ENCODE results near the gene MYB. TPM values are rescaled to one million over a fixed set of nuclear protein-coding genes. Genes with fewer than 3 reads are reported as not detected.

Gene MYB
- total RNA-seq, 1 donor from 2014 or later, result 23.3 TPM

DNA sequence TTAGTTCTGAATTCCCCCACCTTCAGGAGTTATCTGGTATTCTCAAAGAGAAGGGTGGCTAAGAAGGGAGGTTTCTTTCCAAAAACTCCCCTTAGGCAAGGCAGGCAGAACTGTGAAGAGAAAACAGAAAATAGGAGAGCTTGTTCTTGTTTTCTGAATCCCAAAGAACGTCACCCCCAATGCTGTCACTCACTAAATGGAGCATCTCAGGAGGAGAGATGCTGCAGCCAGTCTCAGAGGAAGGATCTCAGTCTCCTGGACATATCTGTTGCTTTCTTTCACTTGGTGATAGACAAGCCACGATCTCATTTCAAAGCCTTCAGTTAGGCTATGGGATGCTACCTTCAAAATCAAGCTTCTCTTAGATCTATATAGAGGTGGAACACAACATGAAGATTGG, 16.1 kb upstream of the MYB start:
- DNase-seq (ENCODE audit: low spot score), result no peak
- H3K4me1 Mint-ChIP-seq (ENCODE audit: unreplicated experiment), result peaks cover 8% of the 10 kb centered on the region

GRCh38 chr6:135166515-135166914, 14.6 kb upstream of the MYB start:
- Mint-ChIP-seq H3K4me3 (ENCODE audit: unreplicated experiment) (no peak overlapping the region), H3K4me1 (ENCODE audit: unreplicated experiment) (no peaks in the 10 kb centered on the region), H3K36me3 (ENCODE audit: low read depth, unreplicated experiment) (no peaks in the 10 kb centered on the region), H3K9me3 (ENCODE audit: unreplicated experiment) (no peaks in the 10 kb centered on the region), H3K27me3 (ENCODE audit: unreplicated experiment) (no peaks in the 10 kb centered on the region), H3K27ac (ENCODE audit: unreplicated experiment) (no peak overlapping the region)
- DNase-seq (ENCODE audit: low spot score), result no peak
- TF ChIP-seq, protein P1, sequence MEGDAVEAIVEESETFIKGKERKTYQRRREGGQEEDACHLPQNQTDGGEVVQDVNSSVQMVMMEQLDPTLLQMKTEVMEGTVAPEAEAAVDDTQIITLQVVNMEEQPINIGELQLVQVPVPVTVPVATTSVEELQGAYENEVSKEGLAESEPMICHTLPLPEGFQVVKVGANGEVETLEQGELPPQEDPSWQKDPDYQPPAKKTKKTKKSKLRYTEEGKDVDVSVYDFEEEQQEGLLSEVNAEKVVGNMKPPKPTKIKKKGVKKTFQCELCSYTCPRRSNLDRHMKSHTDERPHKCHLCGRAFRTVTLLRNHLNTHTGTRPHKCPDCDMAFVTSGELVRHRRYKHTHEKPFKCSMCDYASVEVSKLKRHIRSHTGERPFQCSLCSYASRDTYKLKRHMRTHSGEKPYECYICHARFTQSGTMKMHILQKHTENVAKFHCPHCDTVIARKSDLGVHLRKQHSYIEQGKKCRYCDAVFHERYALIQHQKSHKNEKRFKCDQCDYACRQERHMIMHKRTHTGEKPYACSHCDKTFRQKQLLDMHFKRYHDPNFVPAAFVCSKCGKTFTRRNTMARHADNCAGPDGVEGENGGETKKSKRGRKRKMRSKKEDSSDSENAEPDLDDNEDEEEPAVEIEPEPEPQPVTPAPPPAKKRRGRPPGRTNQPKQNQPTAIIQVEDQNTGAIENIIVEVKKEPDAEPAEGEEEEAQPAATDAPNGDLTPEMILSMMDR (IDR thresholded peaks at IDR 0.05; ENCODE audit: unreplicated experiment), result no peak

More for the DNA sequence above, 16.1 kb upstream of the MYB start:
- no peaks in the 10 kb centered on the region for H3K27me3 Mint-ChIP-seq (ENCODE audit: unreplicated experiment)
- H3K9me3 Mint-ChIP-seq (ENCODE audit: unreplicated experiment), result no peaks in the 10 kb centered on the region
- H3K27ac Mint-ChIP-seq (ENCODE audit: unreplicated experiment), result no peak overlapping the region
- TF ChIP-seq, protein P1 (IDR thresholded peaks at IDR 0.05; ENCODE audit: unreplicated experiment), result no peak
- H3K4me3 Mint-ChIP-seq (ENCODE audit: unreplicated experiment), result no peak overlapping the region
- no peaks in the 10 kb centered on the region for H3K36me3 Mint-ChIP-seq (ENCODE audit: low read depth, unreplicated experiment)

- Mint-ChIP-seq H3K9me3 (ENCODE audit: unreplicated experiment) (no peaks in the 10 kb centered on the region), H3K27me3 (ENCODE audit: unreplicated experiment) (no peaks in the 10 kb centered on the region), H3K36me3 (ENCODE audit: low read depth, unreplicated experiment) (no peaks in the 10 kb centered on the region), H3K4me1 (ENCODE audit: unreplicated experiment) (no peaks in the 10 kb centered on the region), H3K4me3 (ENCODE audit: unreplicated experiment) (no peak overlapping the region), H3K27ac (ENCODE audit: unreplicated experiment) (no peak overlapping the region)
- TF ChIP-seq, protein P1 (IDR thresholded peaks at IDR 0.05; ENCODE audit: unreplicated experiment), result no peak
- DNase-seq (ENCODE audit: low spot score), result no peak
Measured at GRCh38 chr6:135167617-135168016, 13.5 kb upstream of the MYB start.

DNA sequence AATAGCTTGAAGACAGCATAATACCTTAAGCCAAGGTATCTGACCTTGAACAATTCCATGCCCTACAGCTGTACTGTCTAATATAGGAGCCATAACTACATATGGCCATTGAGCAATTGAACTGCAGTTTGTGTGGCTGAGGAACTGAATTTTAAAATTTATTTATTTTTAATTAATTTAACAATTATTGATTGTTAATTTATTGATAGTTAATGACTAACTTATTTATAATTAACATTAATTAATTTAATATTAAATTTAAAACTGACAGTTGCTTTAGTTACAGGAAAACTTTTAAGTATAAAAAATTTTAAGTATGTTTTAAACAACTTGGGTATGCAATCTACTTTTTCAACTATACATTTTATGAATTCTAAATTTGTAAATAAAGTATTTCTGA, 12.3 kb upstream of the MYB start:
- no peaks in the 10 kb centered on the region for H3K27me3 Mint-ChIP-seq (ENCODE audit: unreplicated experiment)
- TF ChIP-seq, protein P1 (IDR thresholded peaks at IDR 0.05; ENCODE audit: unreplicated experiment), result no peak
- H3K27ac Mint-ChIP-seq (ENCODE audit: unreplicated experiment), result no peak overlapping the region
- H3K4me3 Mint-ChIP-seq (ENCODE audit: unreplicated experiment), result no peak overlapping the region
- no peaks in the 10 kb centered on the region for H3K36me3 Mint-ChIP-seq (ENCODE audit: low read depth, unreplicated experiment)
- H3K9me3 Mint-ChIP-seq (ENCODE audit: unreplicated experiment), result no peaks in the 10 kb centered on the region
- no peak for DNase-seq (ENCODE audit: low spot score)
- no peaks in the 10 kb centered on the region for H3K4me1 Mint-ChIP-seq (ENCODE audit: unreplicated experiment)

DNA sequence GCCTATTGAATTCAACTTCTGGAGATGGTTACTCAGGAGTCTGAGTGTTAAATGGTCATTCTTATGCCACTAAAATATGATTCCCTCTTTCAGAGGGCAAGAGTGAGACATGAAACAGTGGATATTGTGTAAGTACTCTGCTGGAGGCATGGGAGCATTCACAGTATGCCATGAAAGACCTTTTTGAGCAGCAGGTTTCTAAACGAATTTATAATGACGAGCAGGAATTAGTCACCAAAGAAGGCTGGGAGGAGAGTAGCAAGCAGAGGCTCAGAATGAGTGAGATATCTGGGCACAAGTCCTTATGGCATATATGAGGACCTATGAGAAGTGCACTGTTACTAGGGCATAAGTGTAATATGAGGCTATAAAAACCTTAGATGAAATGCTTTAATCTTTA, 10.9 kb upstream of the MYB start:
- no peaks in the 10 kb centered on the region for H3K36me3 Mint-ChIP-seq (ENCODE audit: low read depth, unreplicated experiment)
- TF ChIP-seq, protein P1 (IDR thresholded peaks at IDR 0.05; ENCODE audit: unreplicated experiment), result no peak
- no peak overlapping the region for H3K27ac Mint-ChIP-seq (ENCODE audit: unreplicated experiment)
- H3K4me3 Mint-ChIP-seq (ENCODE audit: unreplicated experiment), result no peak overlapping the region
- H3K4me1 Mint-ChIP-seq (ENCODE audit: unreplicated experiment), result no peaks in the 10 kb centered on the region
- DNase-seq (ENCODE audit: low spot score), result no peak
- H3K9me3 Mint-ChIP-seq (ENCODE audit: unreplicated experiment), result no peaks in the 10 kb centered on the region
- no peaks in the 10 kb centered on the region for H3K27me3 Mint-ChIP-seq (ENCODE audit: unreplicated experiment)
